Measurements from ENCODE around the gene CFAP100. TPM values are rescaled to one million over a fixed set of nuclear protein-coding genes. Genes with fewer than 3 reads are reported as not detected.

CFAP100 gene
- total and polyA plus RNA-seq, 10 of the 15 experiments (the other 5 are each of a cell fraction or from before 2014, with no cell fraction given) = 0.04 to 0.27 TPM; not detected in 8

DNA sequence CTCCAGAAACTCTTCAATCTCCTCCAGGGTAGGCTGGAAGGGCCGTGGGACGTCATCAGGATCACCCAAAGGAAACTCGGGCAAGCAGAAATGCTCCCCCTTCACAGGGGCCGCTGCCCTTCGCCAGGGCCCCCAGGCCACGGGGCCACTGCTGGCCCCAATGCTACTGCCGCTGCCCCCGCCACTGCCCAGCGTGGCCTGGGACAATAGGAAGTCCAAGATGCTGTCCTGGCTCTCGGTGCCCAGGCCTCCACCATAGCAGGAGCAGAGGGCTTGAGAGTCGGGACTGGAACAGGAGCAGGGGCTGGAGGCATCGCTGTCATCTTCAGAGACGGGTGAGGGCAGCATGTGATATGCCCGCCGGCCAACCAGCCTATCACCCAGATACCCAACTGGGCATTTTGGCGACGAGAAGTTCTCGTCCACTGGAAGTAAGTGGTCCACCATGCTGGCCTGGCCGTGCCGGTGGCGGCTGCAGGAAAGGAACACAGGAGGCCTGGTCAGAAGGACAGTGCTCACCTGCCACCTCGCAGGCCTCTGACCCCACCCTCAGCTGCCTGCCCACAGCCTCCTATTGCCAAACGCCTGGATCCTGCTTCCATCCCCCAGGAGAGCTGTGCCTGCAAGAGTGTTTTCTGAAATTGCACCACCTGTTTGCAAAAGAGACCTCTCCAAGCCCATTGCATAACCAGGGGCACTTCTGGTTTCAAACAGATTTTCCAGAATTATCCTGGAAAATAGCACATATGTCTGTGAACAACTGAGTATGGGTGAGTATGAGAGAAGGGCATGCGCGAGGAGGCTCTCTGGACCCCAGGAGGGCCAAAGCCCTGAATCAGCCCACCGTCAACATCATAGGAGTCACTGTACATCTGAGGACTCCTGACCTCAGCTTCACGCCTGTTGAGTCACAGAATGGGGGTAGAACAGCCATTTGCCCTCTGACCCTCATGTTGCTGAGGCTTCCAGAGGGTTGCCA lies 41.9 kb upstream of the CFAP100 start:
- TF ChIP-seq, protein P1, sequence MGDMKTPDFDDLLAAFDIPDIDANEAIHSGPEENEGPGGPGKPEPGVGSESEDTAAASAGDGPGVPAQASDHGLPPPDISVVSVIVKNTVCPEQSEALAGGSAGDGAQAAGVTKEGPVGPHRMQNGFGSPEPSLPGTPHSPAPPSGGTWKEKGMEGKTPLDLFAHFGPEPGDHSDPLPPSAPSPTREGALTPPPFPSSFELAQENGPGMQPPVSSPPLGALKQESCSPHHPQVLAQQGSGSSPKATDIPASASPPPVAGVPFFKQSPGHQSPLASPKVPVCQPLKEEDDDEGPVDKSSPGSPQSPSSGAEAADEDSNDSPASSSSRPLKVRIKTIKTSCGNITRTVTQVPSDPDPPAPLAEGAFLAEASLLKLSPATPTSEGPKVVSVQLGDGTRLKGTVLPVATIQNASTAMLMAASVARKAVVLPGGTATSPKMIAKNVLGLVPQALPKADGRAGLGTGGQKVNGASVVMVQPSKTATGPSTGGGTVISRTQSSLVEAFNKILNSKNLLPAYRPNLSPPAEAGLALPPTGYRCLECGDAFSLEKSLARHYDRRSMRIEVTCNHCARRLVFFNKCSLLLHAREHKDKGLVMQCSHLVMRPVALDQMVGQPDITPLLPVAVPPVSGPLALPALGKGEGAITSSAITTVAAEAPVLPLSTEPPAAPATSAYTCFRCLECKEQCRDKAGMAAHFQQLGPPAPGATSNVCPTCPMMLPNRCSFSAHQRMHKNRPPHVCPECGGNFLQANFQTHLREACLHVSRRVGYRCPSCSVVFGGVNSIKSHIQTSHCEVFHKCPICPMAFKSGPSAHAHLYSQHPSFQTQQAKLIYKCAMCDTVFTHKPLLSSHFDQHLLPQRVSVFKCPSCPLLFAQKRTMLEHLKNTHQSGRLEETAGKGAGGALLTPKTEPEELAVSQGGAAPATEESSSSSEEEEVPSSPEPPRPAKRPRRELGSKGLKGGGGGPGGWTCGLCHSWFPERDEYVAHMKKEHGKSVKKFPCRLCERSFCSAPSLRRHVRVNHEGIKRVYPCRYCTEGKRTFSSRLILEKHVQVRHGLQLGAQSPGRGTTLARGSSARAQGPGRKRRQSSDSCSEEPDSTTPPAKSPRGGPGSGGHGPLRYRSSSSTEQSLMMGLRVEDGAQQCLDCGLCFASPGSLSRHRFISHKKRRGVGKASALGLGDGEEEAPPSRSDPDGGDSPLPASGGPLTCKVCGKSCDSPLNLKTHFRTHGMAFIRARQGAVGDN (IDR thresholded peaks at IDR 0.05) = no peak
- TF ChIP-seq CBFB (IDR thresholded peaks at IDR 0.05; ENCODE audit: low read depth) (no peak), NFXL1 (IDR thresholded peaks at IDR 0.05; ENCODE audit: borderline replicate concordance) (no peak), NR2F1 (conservative IDR thresholded peaks at IDR 0.05) (no peak), EED (IDR thresholded peaks at IDR 0.05; ENCODE audit: low read depth) (no peak), KDM1A (IDR thresholded peaks at IDR 0.05; ENCODE audit: borderline replicate concordance) (no peak)
- BruUV-seq (replicated peaks) = no TSS peak
- FAIRE-seq (no peak), DNase-seq (ENCODE audit: low read depth, low spot score) (no peak), ATAC-seq (no peak)
- intact Hi-C loops (cut with micrococcal nuclease; ENCODE audit: unreplicated experiment) (no loop called here), in situ Hi-C loops (cut with MboI) (no loop called here)
- CTCF ChIA-PET = no interaction called here
- Histone ChIP-seq H3K4me3 (no peak overlapping the region), H3K79me2 (ENCODE audit: control insufficient read depth, insufficient read depth, low read length) (no peaks in the 10 kb centered on the region), H3K4me1 (ENCODE audit: control insufficient read depth, insufficient read depth, low read length) (no peaks in the 10 kb centered on the region), H3K27ac (ENCODE audit: control insufficient read depth, insufficient read depth) (no peak overlapping the region), H3K4me2 (ENCODE audit: control insufficient read depth, insufficient read depth) (no peak overlapping the region), H2AFZ (ENCODE audit: control insufficient read depth, low read depth, low read length) (no peak overlapping the region), H3K36me3 (ENCODE audit: control insufficient read depth in 2 of 2, insufficient read depth in 2 of 2, low read length in 1 of 2) (no peaks in the 10 kb centered on the region), H3K27me3 (replicated peaks in 1 of 2; ENCODE audit: control insufficient read depth in 2 of 2, insufficient read depth in 2 of 2, low read length in 1 of 2) (peaks cover 5 to 14% of the 10 kb centered on the region in 2 experiments), H3K9me3 (replicated peaks; ENCODE audit: control insufficient read depth, insufficient read depth, low read length) (no peaks in the 10 kb centered on the region), H4K20me1 (ENCODE audit: control insufficient read depth, insufficient read depth) (no peaks in the 10 kb centered on the region), H3K9ac (ENCODE audit: control insufficient read depth, insufficient read depth, low read length) (no peak overlapping the region)
- RAD21 ChIA-PET (ENCODE audit: unreplicated experiment) = no interaction called here
- 37% methylated on average over 27 of the region's 27 CpGs for WGBS (ENCODE audit: insufficient coverage, insufficient replicate concordance, low lambda C conversion rate, missing lambda C conversion rate)
- SMC1A ChIA-PET (ENCODE audit: uncharacterized antibody, unreplicated experiment) = no interaction called here
- POLR2A ChIA-PET = no interaction called here

Data from GM12878 (cell line).